ENCODE results near the gene FAAH.

- TF ChIP-seq, protein P1, sequence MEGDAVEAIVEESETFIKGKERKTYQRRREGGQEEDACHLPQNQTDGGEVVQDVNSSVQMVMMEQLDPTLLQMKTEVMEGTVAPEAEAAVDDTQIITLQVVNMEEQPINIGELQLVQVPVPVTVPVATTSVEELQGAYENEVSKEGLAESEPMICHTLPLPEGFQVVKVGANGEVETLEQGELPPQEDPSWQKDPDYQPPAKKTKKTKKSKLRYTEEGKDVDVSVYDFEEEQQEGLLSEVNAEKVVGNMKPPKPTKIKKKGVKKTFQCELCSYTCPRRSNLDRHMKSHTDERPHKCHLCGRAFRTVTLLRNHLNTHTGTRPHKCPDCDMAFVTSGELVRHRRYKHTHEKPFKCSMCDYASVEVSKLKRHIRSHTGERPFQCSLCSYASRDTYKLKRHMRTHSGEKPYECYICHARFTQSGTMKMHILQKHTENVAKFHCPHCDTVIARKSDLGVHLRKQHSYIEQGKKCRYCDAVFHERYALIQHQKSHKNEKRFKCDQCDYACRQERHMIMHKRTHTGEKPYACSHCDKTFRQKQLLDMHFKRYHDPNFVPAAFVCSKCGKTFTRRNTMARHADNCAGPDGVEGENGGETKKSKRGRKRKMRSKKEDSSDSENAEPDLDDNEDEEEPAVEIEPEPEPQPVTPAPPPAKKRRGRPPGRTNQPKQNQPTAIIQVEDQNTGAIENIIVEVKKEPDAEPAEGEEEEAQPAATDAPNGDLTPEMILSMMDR (IDR thresholded peaks at IDR 0.05), result no peak; the same call in 1 of the 2 replicates
- TF ChIP-seq REST (IDR thresholded peaks at IDR 0.05; ENCODE audit: insufficient read depth in 1 of 2, low read depth in 2 of 2, low read length in 1 of 2), result no peak
These were observed 21.7 kb upstream of the FAAH start for GRCh38 chr1:46372431-46372830.

All from Panc1 (cell line).